HG03103 (cell line): Measurements from ENCODE around the gene TNNT1.

Source experiments
- ATAC-seq: cut with Tn5 transposase; IDR thresholded peaks from one replicate; pipeline ENCODE4 v1.9.1; 2021; ENCODE audit warnings: low read depth; ENCODE audit not compliant: unreplicated experiment

TNNT1 gene

GRCh38 chr19:55146078-55146704 lies 2.8 kb downstream of the TNNT1 start:
- no peak for ATAC-seq

GRCh38 chr19:55145232-55145631 lies 3.8 kb downstream of the TNNT1 start:
- no peak for ATAC-seq

- ATAC-seq, result no peak
These were observed 7.3 kb downstream of the TNNT1 start for GRCh38 chr19:55141696-55142095.

- no peak for ATAC-seq
These were observed 11.1 kb downstream of the TNNT1 start for GRCh38 chr19:55137915-55138314.

- no peak for ATAC-seq
These were observed 12.5 kb downstream of the TNNT1 start for GRCh38 chr19:55136399-55137102.

GRCh38 chr19:55134736-55135135 lies 14.3 kb downstream of the TNNT1 start:
- ATAC-seq, result no peak

GRCh38 chr19:55133639-55134444 lies 15.2 kb downstream of the TNNT1 start:
- no peak for ATAC-seq

- no peak for ATAC-seq
These were observed 16.4 kb downstream of the TNNT1 start for GRCh38 chr19:55132453-55133129.

- no peak for ATAC-seq
These were observed 17.6 kb downstream of the TNNT1 start for GRCh38 chr19:55131421-55131820.

- ATAC-seq, result no peak
These were observed 30.0 kb downstream of the TNNT1 start for GRCh38 chr19:55119053-55119452.

GRCh38 chr19:55118401-55118991 lies 30.5 kb downstream of the TNNT1 start:
- ATAC-seq, result no peak

GRCh38 chr19:55117663-55118391 lies 31.2 kb downstream of the TNNT1 start:
- peak; percentile 59 for ATAC-seq

GRCh38 chr19:55116859-55117662 lies 31.9 kb downstream of the TNNT1 start, which contains the start of gene PPP1R12C:
TSS of gene PPP1R12C (minus strand) at chr19:55117637. CDS start at chr19:55117543, 94 bp downstream.
- ATAC-seq, result no peak

- ATAC-seq, result no peak
These were observed 32.7 kb downstream of the TNNT1 start for GRCh38 chr19:55116232-55116858.

GRCh38 chr19:55115446-55116065 lies 33.5 kb downstream of the TNNT1 start:
- ATAC-seq, result no peak

GRCh38 chr19:55114566-55115145 lies 34.4 kb downstream of the TNNT1 start:
- no peak for ATAC-seq

- no peak for ATAC-seq
These were observed 35.4 kb downstream of the TNNT1 start for GRCh38 chr19:55113570-55114039.
